Measurements from ENCODE around the gene RAD51. TPM values are rescaled to one million over a fixed set of nuclear protein-coding genes. Genes with fewer than 3 reads are reported as not detected.

RAD51 gene
- total RNA-seq, 4 donors from 2014 or later = 1.1 to 31.6 (median 1.8) TPM

DNA sequence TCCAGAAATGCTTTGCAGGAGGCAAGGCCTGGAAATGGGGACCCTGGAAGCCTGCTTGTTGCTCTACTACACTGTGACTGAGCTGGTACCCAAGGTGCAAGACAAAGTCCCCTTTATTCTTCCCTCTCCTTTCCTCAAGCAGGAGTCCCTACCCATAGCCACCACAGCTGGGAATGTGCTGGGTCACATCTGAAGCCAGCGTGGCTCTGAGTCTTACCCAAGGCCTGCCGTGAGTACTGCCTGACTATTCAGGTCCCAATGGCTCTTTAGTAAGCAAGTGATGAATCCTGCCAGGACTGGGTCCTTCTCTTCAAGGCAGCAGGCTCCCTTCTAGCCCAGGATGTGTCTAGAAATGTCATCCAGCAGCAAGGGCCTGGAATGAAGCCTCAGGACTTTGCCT is 9.6 kb upstream of the RAD51 start:
- DNase-seq = no peak
- no peaks in the 10 kb centered on the region for H3K9me3 ChIP-seq
- 88% methylated on average over 2 of the region's 2 CpGs; no CpG with 5 or more reads in 1 of the 2 donors for WGBS, 2 donors (ENCODE audit: low coverage in 1 of 2)
- H3K27ac ChIP-seq = no peak overlapping the region
- no peaks in the 10 kb centered on the region for H3K36me3 ChIP-seq
- TF ChIP-seq EP300 (IDR thresholded peaks at IDR 0.05; ENCODE audit: low read depth) = no peak
- TF ChIP-seq, protein P1, sequence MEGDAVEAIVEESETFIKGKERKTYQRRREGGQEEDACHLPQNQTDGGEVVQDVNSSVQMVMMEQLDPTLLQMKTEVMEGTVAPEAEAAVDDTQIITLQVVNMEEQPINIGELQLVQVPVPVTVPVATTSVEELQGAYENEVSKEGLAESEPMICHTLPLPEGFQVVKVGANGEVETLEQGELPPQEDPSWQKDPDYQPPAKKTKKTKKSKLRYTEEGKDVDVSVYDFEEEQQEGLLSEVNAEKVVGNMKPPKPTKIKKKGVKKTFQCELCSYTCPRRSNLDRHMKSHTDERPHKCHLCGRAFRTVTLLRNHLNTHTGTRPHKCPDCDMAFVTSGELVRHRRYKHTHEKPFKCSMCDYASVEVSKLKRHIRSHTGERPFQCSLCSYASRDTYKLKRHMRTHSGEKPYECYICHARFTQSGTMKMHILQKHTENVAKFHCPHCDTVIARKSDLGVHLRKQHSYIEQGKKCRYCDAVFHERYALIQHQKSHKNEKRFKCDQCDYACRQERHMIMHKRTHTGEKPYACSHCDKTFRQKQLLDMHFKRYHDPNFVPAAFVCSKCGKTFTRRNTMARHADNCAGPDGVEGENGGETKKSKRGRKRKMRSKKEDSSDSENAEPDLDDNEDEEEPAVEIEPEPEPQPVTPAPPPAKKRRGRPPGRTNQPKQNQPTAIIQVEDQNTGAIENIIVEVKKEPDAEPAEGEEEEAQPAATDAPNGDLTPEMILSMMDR (IDR thresholded peaks at IDR 0.05) = no peak
- no peak for TF ChIP-seq POLR2A (IDR thresholded peaks at IDR 0.05)
- TF ChIP-seq POLR2AphosphoS5 (IDR thresholded peaks at IDR 0.05) = no peak
- H3K4me1 ChIP-seq = no peaks in the 10 kb centered on the region
- no peak overlapping the region for H3K4me3 ChIP-seq
- in situ Hi-C loops (cut with MboI; ENCODE audit: low pct_ligation_motif_present in 1 of 4, low pct_unique_long_range_greater_than_20kb in 1 of 4, low sequenced_read_pairs in 3 of 4) (loop anchor here in 3 of 4 donors (25.0 kb wide), 1 partner anchor 202 kb away; the partner anchor contains the start of gene VPS18 (in 3 of the 3)), intact Hi-C loops (cut with DNase I; ENCODE audit: low total_unique reads) (no loop called here)
- no peaks in the 10 kb centered on the region for H3K27me3 ChIP-seq

DNA sequence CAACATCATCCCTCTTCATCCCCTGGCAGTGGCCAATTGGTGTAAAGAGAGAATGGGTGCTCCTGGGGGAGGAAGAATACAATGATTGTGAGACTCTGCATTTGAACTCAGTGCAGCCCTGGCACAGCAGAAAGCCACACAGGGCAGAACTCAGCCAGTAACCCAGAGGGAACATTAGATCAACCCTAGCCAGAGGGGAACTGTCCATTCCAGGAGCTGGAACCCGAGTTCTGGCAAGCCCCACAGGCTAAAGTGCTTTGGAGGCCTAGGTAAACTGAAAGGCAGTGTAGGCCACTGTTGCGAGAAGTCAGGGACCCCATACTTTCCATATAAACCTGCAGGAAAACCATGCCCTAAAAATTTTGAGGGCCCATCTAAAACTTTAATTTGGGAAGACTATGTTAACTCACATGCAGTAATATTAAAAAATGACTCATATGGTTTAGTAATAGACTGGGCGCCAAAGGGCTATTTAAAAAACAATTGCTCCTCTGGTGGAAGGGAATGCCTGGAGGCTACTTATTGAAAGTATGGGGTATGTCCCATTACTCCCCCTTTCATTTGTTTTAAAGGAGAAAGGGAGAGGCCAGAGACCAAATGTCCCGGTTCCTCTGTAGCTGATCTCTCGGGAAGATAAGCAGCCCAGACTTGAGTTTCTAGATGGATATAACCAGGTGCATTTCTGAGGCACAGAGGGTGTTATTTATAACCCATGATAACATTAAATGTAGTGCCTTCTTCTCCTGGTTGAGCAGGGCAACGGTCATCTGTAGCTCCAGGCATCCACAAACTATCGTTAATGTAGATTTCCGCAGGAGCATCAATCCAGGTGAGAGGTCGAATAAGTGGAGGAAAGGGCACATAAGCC is 5.8 kb upstream of the RAD51 start:
- H3K36me3 ChIP-seq = no peaks in the 10 kb centered on the region
- no peaks in the 10 kb centered on the region for H3K9me3 ChIP-seq
- 89 to 91% methylated on average over 7 to 9 of the region's 9 CpGs for WGBS, 2 donors (ENCODE audit: low coverage in 1 of 2)
- DNase-seq = no peak
- no peak overlapping the region for H3K27ac ChIP-seq
- H3K27me3 ChIP-seq = no peaks in the 10 kb centered on the region
- H3K4me1 ChIP-seq = peaks cover 6 to 10% (median 10%) of the 10 kb centered on the region in 4 donors
- intact Hi-C loops (cut with DNase I; ENCODE audit: low total_unique reads) (no loop called here), in situ Hi-C loops (cut with MboI; ENCODE audit: low pct_ligation_motif_present in 1 of 4, low pct_unique_long_range_greater_than_20kb in 1 of 4, low sequenced_read_pairs in 3 of 4) (loop anchor here in 3 of 4 donors (25.0 kb wide), 1 partner anchor 198 kb away; the partner anchor contains the start of gene VPS18 (in 3 of the 3))
- no peak overlapping the region for H3K4me3 ChIP-seq
- no peak for TF ChIP-seq POLR2A (IDR thresholded peaks at IDR 0.05)
- TF ChIP-seq, protein P1 (IDR thresholded peaks at IDR 0.05) = no peak
- no peak for TF ChIP-seq POLR2AphosphoS5 (IDR thresholded peaks at IDR 0.05)
- TF ChIP-seq EP300 (IDR thresholded peaks at IDR 0.05; ENCODE audit: low read depth) = no peak

DNA sequence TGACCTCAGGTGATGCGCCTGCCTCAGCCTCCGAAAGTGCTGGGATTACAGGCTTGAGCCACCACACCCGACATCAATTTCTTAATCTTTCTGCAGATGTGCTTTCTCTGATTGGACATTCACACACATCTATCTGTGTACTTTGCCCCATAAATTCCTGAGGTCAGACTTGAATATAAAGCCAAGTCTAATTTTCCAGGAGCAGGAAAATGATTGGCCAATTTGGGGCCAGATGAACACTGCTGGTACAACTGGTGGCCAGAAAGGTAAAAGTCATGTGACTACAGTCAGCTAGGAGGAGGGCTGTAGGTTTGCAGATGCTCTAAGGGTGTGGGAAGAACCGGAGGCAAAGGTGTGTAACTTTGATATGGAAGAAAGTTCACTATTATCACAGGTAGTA is 3.2 kb upstream of the RAD51 start:
- no peak overlapping the region for H3K4me3 ChIP-seq
- no peak for DNase-seq
- peak overlapping the region in 1 of 4 donors; percentile 0 for H3K27ac ChIP-seq
- TF ChIP-seq, protein P1 (IDR thresholded peaks at IDR 0.05) = no peak
- TF ChIP-seq EP300 (IDR thresholded peaks at IDR 0.05; ENCODE audit: low read depth) = no peak
- TF ChIP-seq POLR2A (IDR thresholded peaks at IDR 0.05) = no peak
- no peak for TF ChIP-seq POLR2AphosphoS5 (IDR thresholded peaks at IDR 0.05)
- H3K27me3 ChIP-seq = no peaks in the 10 kb centered on the region
- intact Hi-C loops (cut with DNase I; ENCODE audit: low total_unique reads) = no loop called here
- H3K36me3 ChIP-seq = no peaks in the 10 kb centered on the region
- in situ Hi-C loops (cut with MboI; ENCODE audit: low pct_ligation_motif_present in 1 of 4, low pct_unique_long_range_greater_than_20kb in 1 of 4, low sequenced_read_pairs in 3 of 4) = loop anchor here (10.0 to 25.0 kb wide), 3 partner anchors 83 to 196 kb away; partner anchors contain the start of genes VPS18 (in 3 of the 4) and KNL1 (in 1 of the 4)
- WGBS, 2 donors (ENCODE audit: low coverage in 1 of 2) = 33 to 53% methylated on average over 1 to 4 of the region's 4 CpGs
- H3K4me1 ChIP-seq = peaks cover 6 to 24% (median 17%) of the 10 kb centered on the region in 4 donors
- no peaks in the 10 kb centered on the region for H3K9me3 ChIP-seq

DNA sequence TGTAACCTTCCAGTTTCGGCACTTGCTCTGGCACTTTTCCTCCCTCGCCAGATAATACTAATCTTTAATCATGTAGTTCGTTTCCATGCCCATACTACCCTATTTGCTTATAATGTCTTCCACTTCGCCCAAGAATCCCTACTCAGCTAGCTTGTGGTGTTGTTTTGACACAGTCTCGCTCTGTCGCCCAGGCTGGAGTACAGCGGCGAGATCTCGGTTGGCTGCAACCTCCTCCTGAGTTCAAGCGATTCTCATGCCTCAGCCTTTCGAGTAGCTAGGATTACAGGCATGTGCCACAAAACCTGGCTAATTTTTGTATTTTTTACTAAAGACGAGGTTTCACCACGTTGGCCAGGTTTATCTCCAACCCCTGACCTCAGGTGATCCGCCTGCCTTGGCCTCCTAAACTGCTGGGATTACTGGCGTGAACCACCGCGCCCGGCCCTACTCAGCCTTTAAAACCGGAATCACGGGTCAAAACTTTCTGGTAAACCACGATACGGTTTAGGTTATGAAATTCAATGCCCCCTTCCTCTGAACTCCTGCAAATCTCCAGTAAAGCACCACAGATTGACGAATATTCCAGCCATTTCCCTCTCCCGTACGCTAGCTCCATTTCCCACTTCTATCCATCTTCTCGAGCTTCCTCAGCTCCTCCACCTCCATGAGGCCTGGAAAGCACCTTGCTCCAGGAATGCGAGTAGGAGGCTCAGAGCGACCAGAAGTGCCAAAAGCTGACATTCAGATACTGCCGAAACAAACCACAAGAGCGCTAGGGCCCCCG is 878 bp upstream of the RAD51 start:
- TF ChIP-seq, protein P1 (IDR thresholded peaks at IDR 0.05) = no peak
- TF ChIP-seq EP300 (IDR thresholded peaks at IDR 0.05; ENCODE audit: low read depth) = no peak
- no peak for TF ChIP-seq POLR2A (IDR thresholded peaks at IDR 0.05)
- TF ChIP-seq POLR2AphosphoS5 (IDR thresholded peaks at IDR 0.05) = no peak
- Histone ChIP-seq H3K27me3 (no peaks in the 10 kb centered on the region), H3K27ac (peak overlapping the region; percentile 96 to 100 (median 99)), H3K4me3 (peak overlapping the region; percentile 61 to 90 (median 74)), H3K4me1 (peaks cover 6 to 24% (median 17%) of the 10 kb centered on the region in 4 donors), H3K9me3 (no peaks in the 10 kb centered on the region), H3K36me3 (no peaks in the 10 kb centered on the region)
- DNase-seq = no peak
- WGBS, 2 donors (ENCODE audit: low coverage in 1 of 2) = 28 to 90% methylated on average over 2 to 31 of the region's 31 CpGs
- in situ Hi-C loops (cut with MboI; ENCODE audit: low pct_ligation_motif_present in 1 of 4, low pct_unique_long_range_greater_than_20kb in 1 of 4, low sequenced_read_pairs in 3 of 4) = loop anchor here (10.0 to 25.0 kb wide), 3 partner anchors 81 to 193 kb away; partner anchors contain the start of genes VPS18 (in 3 of the 4) and KNL1 (in 1 of the 4)
- intact Hi-C loops (cut with DNase I; ENCODE audit: low total_unique reads) = no loop called here
